CD4-positive, alpha-beta memory T cell (primary cell): ENCODE measurements around the gene TRAPPC11. TPM values are rescaled to one million over a fixed set of nuclear protein-coding genes. Genes with fewer than 3 reads are reported as not detected.
A peak's percentile ranks its signal among the peaks of the same experiment; 100 is the strongest.

Experiments
- CTCF ChIA-PET: fragments of 350-600 bp; sonication (Branson Sonifier 250); formaldehyde crosslinking; loops from one replicate; lab custom pipeline; 2021; ENCODE audit warnings: inconsistent platforms; ENCODE audit not compliant: partially characterized antibody; lab: Charles Lee
- POLR2A ChIA-PET: fragments of 350-600 bp; sonication (Branson Sonifier 250); formaldehyde crosslinking; loops from one replicate; lab custom pipeline; 2021; ENCODE audit not compliant: partially characterized antibody; lab: Charles Lee
- DNase-seq, 5 donors: peaks; one replicate each; pipeline versions ENCODE4 v3.0.0 to v3.0.0-alpha.2; 2020 to 2022; ENCODE audit warnings: mixed read lengths in 1 of 5
- H3K27ac ChIP-seq: one replicate; pipeline ENCODE4 v1.7.0; 2013; ENCODE audit warnings: low read depth, low read length
- H3K27me3 ChIP-seq: 2 replicates; pipeline ENCODE4 v1.7.0; 2013; ENCODE audit warnings: mild to moderate bottlenecking, low read length, moderate library complexity; ENCODE audit not compliant: insufficient read depth
- H3K36me3 ChIP-seq: 2 replicates; pipeline ENCODE4 v1.7.0; 2013; ENCODE audit warnings: mild to moderate bottlenecking, low read length, moderate library complexity; ENCODE audit not compliant: insufficient read depth
- H3K4me1 ChIP-seq: 2 replicates; pipeline ENCODE4 v1.7.0; 2013; ENCODE audit warnings: mild to moderate bottlenecking, low read length, moderate library complexity; ENCODE audit not compliant: insufficient read depth
- H3K4me3 ChIP-seq, 2 donors: one replicate each; pipeline ENCODE4 v1.7.0; 2013; ENCODE audit warnings: low read length in 2 of 2, mild to moderate bottlenecking in 1 of 2
- H3K9me3 ChIP-seq, 2 donors: one replicate each; pipeline ENCODE4 v1.7.0; 2013; ENCODE audit warnings: low read length in 2 of 2, control low read depth in 1 of 2; ENCODE audit not compliant: control insufficient read depth in 1 of 2
- H3K27ac Mint-ChIP-seq, 7 donors: one replicate each; pipeline ENCODE4 v1.8.0; 2020 to 2021; ENCODE audit warnings: mixed read lengths in 7 of 7, mild to moderate bottlenecking in 6 of 7, inconsistent platforms in 3 of 7, moderate library complexity in 3 of 7
- H3K27me3 Mint-ChIP-seq, 2 donors: one replicate each; pipeline ENCODE4 v1.8.0; 2020 to 2021; ENCODE audit warnings: mixed read lengths in 2 of 2
- H3K36me3 Mint-ChIP-seq, 2 donors: one replicate each; pipeline ENCODE4 v1.8.0; 2020 to 2021; ENCODE audit warnings: mixed read lengths in 2 of 2, inconsistent platforms in 1 of 2, mild to moderate bottlenecking in 1 of 2
- H3K4me1 Mint-ChIP-seq, 4 donors: one replicate each; pipeline ENCODE4 v1.8.0; 2020 to 2021; ENCODE audit warnings: mixed read lengths in 4 of 4, mild to moderate bottlenecking in 1 of 4
- H3K4me3 Mint-ChIP-seq, 8 donors: one replicate each; pipeline ENCODE4 v1.8.0; 2020 to 2021; ENCODE audit warnings: mixed read lengths in 8 of 8, mild to moderate bottlenecking in 7 of 8, moderate library complexity in 6 of 8, inconsistent platforms in 3 of 8
- H3K9me3 Mint-ChIP-seq, 8 donors: one replicate each; pipeline ENCODE4 v1.8.0; 2020 to 2021; ENCODE audit warnings: mixed read lengths in 8 of 8, mild to moderate bottlenecking in 5 of 8, inconsistent platforms in 3 of 8, moderate library complexity in 1 of 8
- intact Hi-C: fragments of 100-400 bp; cut with micrococcal nuclease; formaldehyde crosslinking; loops from one replicate; pipeline ENCODE4 v1.15.1; 2023
- polyA plus RNA-seq, 2 donors: library from polyadenylated mRNA; unstranded; fragments of 300-500 nt; fragmentation: Illumina TruSeq; gene quantifications; one replicate each; pipeline ENCODE4 v1.2.3, GENCODE V29; 2021
- total RNA-seq, 2 experiments: library from RNA; stranded (reverse); gene quantifications; one replicate each; pipeline ENCODE4 v1.2.3, GENCODE V29; 2021

TRAPPC11 gene
- total RNA-seq (10 to 100 TPM; 42.2 to 51.0 TPM), polyA plus RNA-seq (10 to 100 TPM; 22.7 to 24.2 TPM)

DNA sequence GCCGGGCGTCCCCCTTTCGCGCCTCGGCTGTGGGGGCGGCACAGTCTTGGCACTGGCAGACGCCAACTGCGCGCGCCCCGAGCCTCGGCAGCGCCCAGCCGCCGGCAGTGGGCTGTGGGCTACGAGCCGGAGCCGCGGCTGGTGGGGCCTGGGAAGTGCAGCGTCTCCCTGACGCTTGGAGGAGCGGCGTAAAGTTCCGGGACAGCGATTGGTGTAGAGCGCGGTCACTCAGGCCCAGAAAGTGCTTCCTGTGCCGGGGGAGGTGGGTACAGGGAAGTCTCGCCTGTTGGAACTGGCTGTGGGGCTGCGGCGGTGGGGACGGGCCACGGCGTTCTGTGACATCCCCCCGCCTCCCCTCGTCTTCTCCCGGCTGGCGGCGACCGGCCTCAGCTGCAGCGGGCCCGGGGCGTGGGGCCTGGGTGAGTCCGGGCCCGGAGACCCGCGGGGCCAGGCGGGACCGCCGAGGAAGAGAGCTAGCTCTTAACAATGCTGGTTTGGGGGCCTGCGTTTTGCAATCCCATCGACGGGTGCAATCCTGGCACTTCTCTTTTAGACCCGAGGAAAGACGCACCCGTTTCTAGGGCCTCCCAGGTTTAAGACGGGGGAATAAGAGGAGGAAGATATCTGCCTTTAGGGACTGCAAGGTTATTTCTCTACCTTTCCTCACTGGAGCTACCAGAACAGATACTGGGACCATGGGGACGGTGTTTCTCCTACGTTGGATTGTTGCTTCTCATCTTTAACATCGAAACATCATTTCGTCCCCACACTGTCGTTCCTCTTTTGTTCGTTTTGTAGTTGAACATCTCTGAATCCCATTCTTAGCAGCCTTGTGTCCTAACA, at the start of gene TRAPPC11, which contains the start of gene RWDD4:
TRAPPC11 (plus strand) TSS at position 265 of the 843 bp plus-strand sequence. CDS start 4,575 bp downstream, outside the sequence.
RWDD4 (minus strand) TSS at position 157 of the 843 bp plus-strand sequence. CDS start 233 bp downstream, outside the sequence.
- peak; percentile 95 to 98 (median 96) for DNase-seq
- H3K4me1 Mint-ChIP-seq: peaks cover 25 to 54% (median 41%) of the 10 kb centered on the region in 4 donors
- H3K27me3 Mint-ChIP-seq: no peaks in the 10 kb centered on the region

DNA sequence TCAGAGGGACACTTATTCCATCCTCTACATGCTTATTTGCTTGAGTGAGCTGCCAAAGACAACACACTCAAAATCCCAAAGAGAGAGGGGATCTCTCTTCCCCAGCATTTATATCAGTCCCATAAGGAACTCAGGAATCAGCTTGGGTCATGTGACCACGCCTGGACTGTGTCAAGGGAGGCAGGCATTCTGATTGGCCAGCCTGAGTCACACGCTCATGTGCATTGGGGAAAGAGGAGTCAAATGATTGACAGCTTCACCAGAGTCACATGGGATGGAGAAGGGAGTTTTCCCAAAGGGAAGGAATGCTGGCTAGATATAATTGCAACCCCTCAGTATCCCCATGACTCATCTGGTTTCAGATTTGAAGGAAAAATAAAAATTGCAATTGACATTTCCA, 49.1 kb upstream of the TRAPPC11 start:
- Histone ChIP-seq H3K27ac (no peak overlapping the region), H3K4me3 (no peak overlapping the region), H3K4me1 (no peaks in the 10 kb centered on the region), H3K9me3 (no peaks in the 10 kb centered on the region), H3K27me3 (peaks cover 5% of the 10 kb centered on the region), H3K36me3 (no peaks in the 10 kb centered on the region)
- DNase-seq: no peak
- Mint-ChIP-seq H3K9me3 (peaks cover 0 to 1% (median 0%) of the 10 kb centered on the region in 8 donors), H3K27ac (no peak overlapping the region), H3K4me1 (no peaks in the 10 kb centered on the region), H3K27me3 (peaks cover 8 to 15% of the 10 kb centered on the region in 2 donors), H3K4me3 (no peak overlapping the region), H3K36me3 (no peaks in the 10 kb centered on the region)
- intact Hi-C loops: no loop called here
- ChIA-PET POLR2A (no interaction called here), CTCF (no interaction called here)

More for the DNA sequence above, at the start of gene TRAPPC11, which contains the start of gene RWDD4:
- Histone ChIP-seq H3K9me3 (no peaks in the 10 kb centered on the region), H3K4me3 (peak within 1 kb of the TSS; percentile 89 to 91), H3K27ac (peak within 1 kb of the TSS; percentile 93), H3K27me3 (no peaks in the 10 kb centered on the region), H3K36me3 (no peaks in the 10 kb centered on the region), H3K4me1 (peaks cover 37% of the 10 kb centered on the region)
- CTCF ChIA-PET: no interaction called here
- Mint-ChIP-seq H3K36me3 (peaks cover 0 to 22% of the 10 kb centered on the region in 2 donors), H3K4me3 (peak within 1 kb of the TSS; percentile 91 to 98 (median 94)), H3K9me3 (no peaks in the 10 kb centered on the region), H3K27ac (peak within 1 kb of the TSS; percentile 75 to 99 (median 97))
- intact Hi-C loops: loop anchor here (1.0 to 10.0 kb wide), 6 partner anchors 63 to 1738 kb away; partner anchors contain the start of genes ANKRD37, CDKN2AIP, DCTD and LRP2BP
- POLR2A ChIA-PET: interaction anchor here (1.3 to 2.5 kb wide), 4 partner anchors 14 to 216 kb away, joined by 3 to 20 read pairs (median 6); partner anchors contain the start of genes CDKN2AIP and ING2

DNA sequence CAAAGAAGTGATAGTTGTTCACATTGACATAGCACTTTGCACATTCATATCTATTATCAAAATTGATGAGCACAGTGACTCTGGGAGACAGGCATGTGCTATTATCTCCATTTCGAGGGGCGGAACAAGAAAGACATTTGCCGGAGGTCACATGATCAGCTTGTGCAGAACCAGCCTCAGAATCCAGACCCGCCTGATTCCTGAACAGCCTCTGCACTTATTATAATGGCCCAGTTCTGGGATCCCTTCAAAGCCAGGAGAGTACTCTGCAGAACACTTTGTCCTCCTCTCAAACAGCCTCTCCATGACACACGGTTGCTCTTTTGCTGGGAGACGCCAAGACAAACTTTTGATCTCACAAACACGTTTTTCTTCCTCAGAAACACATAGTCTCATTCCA, 48.5 kb upstream of the TRAPPC11 start:
- CTCF ChIA-PET: interaction anchor here (1.2 to 1.3 kb wide), 2 partner anchors 8 to 10 kb away, joined by 3 read pairs; no protein-coding TSS in a partner anchor
- no peak overlapping the region for H3K27ac Mint-ChIP-seq

DNA sequence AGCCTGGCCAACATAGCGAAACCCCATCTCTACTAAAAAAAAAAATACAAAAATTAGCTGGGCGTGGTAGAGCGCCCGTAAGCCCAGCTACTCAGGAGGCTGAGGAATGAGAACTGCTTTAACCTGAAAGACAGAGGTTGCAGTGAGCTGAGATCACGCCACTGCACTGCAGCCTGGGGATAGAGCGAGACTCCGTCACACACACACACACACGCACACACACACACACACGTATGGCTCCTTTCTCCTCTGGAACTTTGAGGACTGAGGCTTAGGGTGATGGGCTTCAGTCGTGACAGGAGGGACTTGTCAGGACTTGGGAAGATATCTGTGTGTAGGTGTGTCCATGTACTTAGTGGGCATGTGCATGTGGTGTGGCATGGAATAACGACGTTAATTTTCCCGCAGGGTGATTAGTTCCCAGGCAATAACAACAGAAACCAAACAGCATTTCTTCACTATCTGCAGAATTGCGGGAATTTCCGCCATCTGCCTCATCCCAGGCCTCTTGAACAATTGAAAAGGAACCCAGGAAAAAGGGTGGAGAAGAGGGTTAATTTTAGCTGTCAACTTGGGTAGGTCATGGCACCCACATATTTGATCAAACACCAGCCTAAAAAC, 47.8 kb upstream of the TRAPPC11 start:
- Mint-ChIP-seq H3K4me1 (no peaks in the 10 kb centered on the region), H3K36me3 (no peaks in the 10 kb centered on the region), H3K27me3 (peaks cover 9 to 15% of the 10 kb centered on the region in 2 donors), H3K27ac (no peak overlapping the region), H3K9me3 (peaks cover 0 to 1% (median 0%) of the 10 kb centered on the region in 8 donors), H3K4me3 (no peak overlapping the region)
- H3K4me3 ChIP-seq: no peak overlapping the region
- intact Hi-C loops: no loop called here
- H3K9me3 ChIP-seq: no peaks in the 10 kb centered on the region
- ChIA-PET POLR2A (no interaction called here), CTCF (interaction anchor here (1.2 to 1.3 kb wide), 2 partner anchors 9 to 10 kb away, joined by 3 read pairs; no protein-coding TSS in a partner anchor)
- H3K36me3 ChIP-seq: no peaks in the 10 kb centered on the region
- H3K4me1 ChIP-seq: no peaks in the 10 kb centered on the region
- no peak for DNase-seq
- H3K27me3 ChIP-seq: peaks cover 5% of the 10 kb centered on the region
- no peak overlapping the region for H3K27ac ChIP-seq

More for the DNA sequence above, 48.5 kb upstream of the TRAPPC11 start:
- no peak for DNase-seq
- Mint-ChIP-seq H3K9me3 (peaks cover 0 to 1% (median 0%) of the 10 kb centered on the region in 8 donors), H3K4me3 (no peak overlapping the region), H3K36me3 (no peaks in the 10 kb centered on the region), H3K27me3 (peaks cover 8 to 15% of the 10 kb centered on the region in 2 donors), H3K4me1 (no peaks in the 10 kb centered on the region)
- H3K27me3 ChIP-seq: peaks cover 5% of the 10 kb centered on the region
- no peaks in the 10 kb centered on the region for H3K4me1 ChIP-seq
- intact Hi-C loops: no loop called here
- no peaks in the 10 kb centered on the region for H3K9me3 ChIP-seq
- no peak overlapping the region for H3K27ac ChIP-seq
- no peak overlapping the region for H3K4me3 ChIP-seq
- POLR2A ChIA-PET: no interaction called here
- no peaks in the 10 kb centered on the region for H3K36me3 ChIP-seq

DNA sequence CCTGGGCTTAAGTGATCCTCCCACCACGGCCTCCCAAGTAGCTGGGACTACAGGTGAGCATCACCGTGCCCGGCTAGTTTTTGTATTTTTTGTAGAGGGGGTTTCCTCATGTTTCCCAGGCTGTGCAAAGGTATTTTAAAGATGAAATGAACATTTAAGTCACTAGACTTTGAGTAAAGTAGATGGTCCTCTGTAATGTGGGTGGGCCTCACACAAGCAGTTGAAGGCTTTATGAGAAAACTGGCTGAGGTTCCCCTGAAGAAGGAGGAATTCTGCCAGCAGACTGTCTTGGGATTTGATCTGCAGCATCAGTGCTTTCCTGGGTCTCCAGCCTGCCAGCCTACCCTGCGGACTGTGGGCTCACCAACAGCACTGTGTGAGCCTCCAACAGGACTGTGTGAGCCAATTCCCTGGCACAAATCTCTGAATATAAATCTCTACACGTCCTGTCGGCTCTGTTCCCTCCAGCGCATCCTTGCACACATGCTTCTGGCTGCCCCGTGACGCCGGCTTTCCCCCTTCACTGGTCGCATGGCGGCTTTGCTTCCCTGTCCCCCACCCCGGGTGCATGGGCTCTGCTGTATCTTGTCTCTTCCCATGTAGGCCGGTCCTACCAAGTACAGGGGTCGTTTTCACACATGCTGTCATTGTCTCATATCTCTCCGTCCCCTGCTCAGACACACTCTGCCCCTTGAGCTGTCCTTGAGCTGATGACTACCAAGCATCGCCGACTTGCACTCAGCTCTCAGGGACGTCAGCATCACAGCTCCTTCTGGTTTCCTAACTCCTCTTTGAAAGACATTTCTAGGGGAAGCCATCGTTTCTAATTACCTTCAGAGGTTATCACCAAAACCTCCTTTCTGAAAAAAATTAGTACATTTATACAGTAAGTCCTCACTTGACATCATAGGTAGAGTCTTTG, 46.5 kb upstream of the TRAPPC11 start:
- POLR2A ChIA-PET: no interaction called here
- CTCF ChIA-PET: interaction anchor here (1.1 to 1.3 kb wide), 2 partner anchors 13 to 114 kb away, joined by 3 to 4 read pairs; no protein-coding TSS in a partner anchor
- peaks cover 9 to 15% of the 10 kb centered on the region in 2 donors for H3K27me3 Mint-ChIP-seq
- H3K4me3 Mint-ChIP-seq: no peak overlapping the region
- Histone ChIP-seq H3K27me3 (peaks cover 5% of the 10 kb centered on the region), H3K36me3 (no peaks in the 10 kb centered on the region), H3K27ac (no peak overlapping the region), H3K4me1 (no peaks in the 10 kb centered on the region), H3K9me3 (no peaks in the 10 kb centered on the region), H3K4me3 (no peak overlapping the region)
- no peak for DNase-seq
- intact Hi-C loops: no loop called here
- H3K9me3 Mint-ChIP-seq: peaks cover 0 to 1% (median 0%) of the 10 kb centered on the region in 8 donors
- H3K4me1 Mint-ChIP-seq: no peaks in the 10 kb centered on the region
- H3K36me3 Mint-ChIP-seq: no peaks in the 10 kb centered on the region
- H3K27ac Mint-ChIP-seq: no peak overlapping the region

DNA sequence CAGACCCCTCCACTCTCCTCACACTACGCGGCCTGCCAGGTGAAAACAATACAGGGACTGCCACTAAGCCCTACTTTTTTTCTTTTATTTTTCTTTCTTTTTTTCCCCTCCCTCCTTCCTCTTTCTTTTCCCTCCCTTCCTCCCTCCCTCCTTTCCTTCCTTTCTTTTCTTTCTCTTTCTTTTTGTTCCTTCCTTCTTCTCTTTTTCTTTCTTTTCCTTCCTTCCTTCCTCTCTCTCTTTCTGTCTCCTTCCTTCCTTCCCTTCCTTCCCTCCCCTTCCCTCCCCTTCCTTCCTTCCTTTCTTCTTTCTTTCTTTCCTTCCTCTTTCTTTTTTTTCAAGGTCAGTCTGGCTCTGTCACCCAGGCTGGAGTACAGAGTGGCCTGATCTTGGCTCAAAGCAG, 42.0 kb upstream of the TRAPPC11 start:
- DNase-seq: no peak
- Mint-ChIP-seq H3K27ac (peak overlapping the region in 1 of 7 donors; percentile 36), H3K4me1 (peaks cover 0 to 1% (median 0%) of the 10 kb centered on the region in 4 donors), H3K9me3 (peaks cover 0 to 1% (median 0%) of the 10 kb centered on the region in 8 donors), H3K36me3 (no peaks in the 10 kb centered on the region), H3K27me3 (peaks cover 4 to 7% of the 10 kb centered on the region in 2 donors), H3K4me3 (no peak overlapping the region)
- ChIA-PET POLR2A (no interaction called here), CTCF (no interaction called here)
- no peaks in the 10 kb centered on the region for H3K4me1 ChIP-seq
- H3K27me3 ChIP-seq: no peaks in the 10 kb centered on the region
- intact Hi-C loops: no loop called here
- no peaks in the 10 kb centered on the region for H3K36me3 ChIP-seq
- no peaks in the 10 kb centered on the region for H3K9me3 ChIP-seq
- no peak overlapping the region for H3K4me3 ChIP-seq
- no peak overlapping the region for H3K27ac ChIP-seq
